SK-N-SH (cell line): ENCODE data around the gene CEP112. TPM values are rescaled to one million over a fixed set of nuclear protein-coding genes. Genes with fewer than 3 reads are reported as not detected.

Experiments used
- CTCF ChIA-PET: fragments of 300-600, 350-600 bp; formaldehyde crosslinking; extraction: SDS; loops from one replicate; lab custom pipeline; 2021; lab: Yijun Ruan, JAX
- POLR2A ChIA-PET: fragments of 350-600 bp; sonication (Branson Sonifier 250); formaldehyde crosslinking; extraction: SDS; loops from one replicate; lab custom pipeline; 2020; ENCODE audit warnings: antibody characterized with exemption, inconsistent platforms; lab: Yijun Ruan, JAX
- DNase-seq: peaks from one replicate; pipeline ENCODE4 v3.0.0; 2012
- H2AFZ ChIP-seq: fragments of 200-600 bp; sonication (generic); 2 replicates; pipeline ENCODE4 v1.8.1; 2016; ENCODE audit warnings: antibody characterized with exemption, mild to moderate bottlenecking, low read depth
- H3F3A ChIP-seq: fragments of 200-600 bp; sonication (generic); replicated peaks from 2 replicates; pipeline ENCODE3; 2016; ENCODE audit warnings: antibody characterized with exemption, mild to moderate bottlenecking; ENCODE audit not compliant: insufficient read depth
- H3K27ac ChIP-seq, 2 experiments: fragments of 200-500 bp in 1 of 2; fragments of 200-600 bp in 1 of 2; sonication (Bioruptor generic) in 1 of 2; sonication (generic), shearing (Covaris generic) in 1 of 2; 2 replicates each; pipeline versions ENCODE4 v1.5.1 to v1.6.1; 2014 to 2016; ENCODE audit warnings: low read depth in 2 of 2, inconsistent platforms in 1 of 2, low read length in 1 of 2, mild to moderate bottlenecking in 1 of 2, mixed read lengths in 1 of 2
- H3K27me3 ChIP-seq: fragments of 200-600 bp; sonication (generic), shearing (Covaris generic); 2 replicates; pipeline ENCODE4 v1.6.1; 2016; ENCODE audit warnings: mixed run types; ENCODE audit not compliant: insufficient read depth
- H3K36me3 ChIP-seq, 2 experiments: fragments of 200-500 bp in 1 of 2; fragments of 200-600 bp in 1 of 2; sonication (Bioruptor generic) in 1 of 2; sonication (generic) in 1 of 2; replicated peaks in 1 of 2; 2 replicates each; pipeline versions ENCODE3 to v1.5.1; 2014 to 2016; ENCODE audit warnings: low read length in 1 of 2, mild to moderate bottlenecking in 1 of 2; ENCODE audit not compliant: insufficient read depth in 2 of 2, control insufficient read depth in 1 of 2
- H3K4me1 ChIP-seq, 2 experiments: fragments of 200-500 bp in 1 of 2; fragments of 200-600 bp in 1 of 2; sonication (Bioruptor generic) in 1 of 2; sonication (generic), shearing (Covaris generic) in 1 of 2; 2 replicates each; pipeline versions ENCODE4 v1.5.1 to v1.6.1; 2014 to 2016; ENCODE audit warnings: low read depth in 1 of 2, low read length in 1 of 2, mixed run types in 1 of 2; ENCODE audit not compliant: insufficient read depth in 2 of 2, control insufficient read depth in 1 of 2
- H3K4me2 ChIP-seq: fragments of 200-600 bp; sonication (generic), shearing (Covaris generic); 2 replicates; pipeline ENCODE4 v1.6.1; 2017; ENCODE audit warnings: mixed run types
- H3K4me3 ChIP-seq, 2 experiments: fragments of 200-500 bp in 1 of 2; fragments of 200-600 bp in 1 of 2; sonication (Bioruptor generic) in 1 of 2; sonication (generic), shearing (Covaris generic) in 1 of 2; 2 replicates each; pipeline versions ENCODE4 v1.5.1 to v1.8.1; 2014 to 2016; ENCODE audit warnings: low read depth in 2 of 2, inconsistent platforms in 1 of 2, low read length in 1 of 2, mild to moderate bottlenecking in 1 of 2, mixed read lengths in 1 of 2, moderate library complexity in 1 of 2
- H3K79me2 ChIP-seq: fragments of 200-600 bp; sonication (generic); 2 replicates; pipeline ENCODE4 v1.8.1; 2017; ENCODE audit warnings: mild to moderate bottlenecking; ENCODE audit not compliant: insufficient read depth
- H3K9ac ChIP-seq: fragments of 200-600 bp; sonication (generic); 2 replicates; pipeline ENCODE4 v1.6.1; 2017; ENCODE audit warnings: mixed run types
- H3K9me2 ChIP-seq: fragments of 200-600 bp; sonication (generic); 2 replicates; pipeline ENCODE4 v1.6.1; 2017; ENCODE audit warnings: mixed run types
- H3K9me3 ChIP-seq: fragments of 200-600 bp; sonication (generic); 2 replicates; pipeline ENCODE4 v1.6.1; 2017; ENCODE audit warnings: mixed run types, mild to moderate bottlenecking, moderate library complexity
- H4K20me1 ChIP-seq: fragments of 200-600 bp; sonication (generic); 2 replicates; pipeline ENCODE4 v1.6.1; 2017; ENCODE audit warnings: mild to moderate bottlenecking, mixed run types; ENCODE audit not compliant: insufficient read depth
- CHD2 ChIP-seq: fragments of 150-350 bp; IDR thresholded peaks from 2 replicates; pipeline ENCODE4 v1.6.1; 2018; ENCODE audit warnings: low read length; ENCODE audit not compliant: partially characterized antibody
- EP300 ChIP-seq, 2 experiments: IDR thresholded peaks; 2 replicates each; pipeline versions ENCODE4 v1.4.0 to v1.6.1; 2012; ENCODE audit warnings: borderline replicate concordance in 1 of 2, low read depth in 1 of 2, low read length in 1 of 2
- EZH2phosphoT487 ChIP-seq: fragments of 200-600 bp; sonication (generic); IDR thresholded peaks from 2 replicates; pipeline ENCODE4 v1.6.1; 2017; ENCODE audit warnings: low read depth, mixed run types, mild to moderate bottlenecking, antibody characterized with exemption, moderate library complexity, borderline replicate concordance
- FOSL2 ChIP-seq: IDR thresholded peaks from 2 replicates; pipeline ENCODE4 v1.4.0; 2012; ENCODE audit warnings: low read depth, mild to moderate bottlenecking, moderate library complexity, borderline replicate concordance
- FOXM1 ChIP-seq: IDR thresholded peaks from 2 replicates; pipeline ENCODE4 v1.4.0; 2012; ENCODE audit warnings: low read depth, mild to moderate bottlenecking
- IRF3 ChIP-seq: fragments of 150-350 bp; IDR thresholded peaks from 2 replicates; pipeline ENCODE4 v1.6.1; 2016; ENCODE audit warnings: mild to moderate bottlenecking, low read depth, low read length
- MXI1 ChIP-seq: IDR thresholded peaks from 2 replicates; pipeline ENCODE4 v1.6.1; 2012; ENCODE audit warnings: mild to moderate bottlenecking, low read depth, low read length, improper control_type of control experiment
- NFIC ChIP-seq: IDR thresholded peaks from 2 replicates; pipeline ENCODE4 v1.4.0; 2012; ENCODE audit warnings: borderline replicate concordance
- NRF1 ChIP-seq: IDR thresholded peaks from 2 replicates; pipeline ENCODE4 v1.6.1; 2012; ENCODE audit warnings: low read depth, mild to moderate bottlenecking, low read length
- RCOR1 ChIP-seq: fragments of 150-350 bp; IDR thresholded peaks from 2 replicates; pipeline ENCODE4 v1.6.1; 2017; ENCODE audit warnings: antibody characterized with exemption, low read length
- RFX5 ChIP-seq: IDR thresholded peaks from 2 replicates; pipeline ENCODE4 v1.6.1; 2012; ENCODE audit warnings: mild to moderate bottlenecking, improper control_type of control experiment, low read length
- RXRA ChIP-seq: IDR thresholded peaks from 2 replicates; pipeline ENCODE4 v1.4.0; 2012; ENCODE audit warnings: low read depth, mild to moderate bottlenecking, borderline replicate concordance
- SIN3A ChIP-seq: IDR thresholded peaks from 2 replicates; pipeline ENCODE4 v1.6.1; 2012; ENCODE audit warnings: low read depth, mild to moderate bottlenecking, low read length, moderate library complexity, borderline replicate concordance
- TAF1 ChIP-seq: IDR thresholded peaks from 2 replicates; pipeline ENCODE4 v1.6.1; 2012; ENCODE audit warnings: low read depth, mild to moderate bottlenecking, low read length, moderate library complexity, borderline replicate concordance
- YY1 ChIP-seq: IDR thresholded peaks from 2 replicates; pipeline ENCODE4 v1.4.0; 2012; ENCODE audit warnings: low read depth, mild to moderate bottlenecking
- WGBS: methylation state at CpG from one replicate; pipeline ENCODE4 v1.1.6; 2017; ENCODE audit warnings: low lambda C conversion rate; 5-methylcytosine and 5-hydroxymethylcytosine counted together
- polyA plus RNA-seq, 3 experiments: library from polyadenylated mRNA; depleted of rRNA; stranded (reverse); fragments of >200 nt; gene quantifications; 2 replicates each; pipeline ENCODE4 v1.2.3, GENCODE V29; 2012
- TF ChIP-seq, protein P1 (sequence below): IDR thresholded peaks from 2 replicates; pipeline ENCODE4; 2012
- TF ChIP-seq, protein P2 (sequence below): fragments of 200-600 bp; sonication (generic); IDR thresholded peaks from 2 replicates; pipeline ENCODE4 v1.6.1; 2017; ENCODE audit warnings: antibody characterized with exemption, mild to moderate bottlenecking, moderate library complexity
- TF ChIP-seq, protein P3 (sequence below): fragments of 150-350 bp; IDR thresholded peaks from 2 replicates; pipeline ENCODE4 v1.6.1; 2017; ENCODE audit warnings: antibody characterized with exemption, low read length, low read depth, borderline replicate concordance
- TF ChIP-seq, protein P4 (sequence below): IDR thresholded peaks from 2 replicates; pipeline ENCODE4 v1.4.0; 2012; ENCODE audit warnings: low read depth, borderline replicate concordance

CEP112 gene
- polyA plus RNA-seq, 1 of the 3 experiments (the other 2 are of a cell fraction) = 7.9 TPM

DNA sequence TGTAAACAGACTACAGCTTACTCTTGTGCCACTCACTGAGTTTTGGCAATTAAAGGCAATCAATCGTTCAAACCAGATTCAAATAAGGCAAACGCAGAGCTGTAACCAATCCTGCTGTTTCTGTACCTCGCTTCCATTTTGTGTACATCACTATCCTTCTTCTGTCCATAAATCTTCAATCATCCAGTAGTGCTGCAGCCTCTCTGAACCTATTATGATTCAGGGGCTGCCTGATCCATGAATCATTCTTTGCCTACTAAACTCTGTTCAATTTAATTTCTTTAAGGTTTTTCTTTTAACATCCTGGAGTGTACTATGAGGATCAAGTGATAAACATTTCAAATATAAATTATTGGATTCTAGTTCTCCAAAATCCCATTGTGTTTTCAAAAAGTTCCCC lies 93.9 kb downstream of the CEP112 start:
- no peaks in the 10 kb centered on the region for H3K9me2 ChIP-seq
- H2AFZ ChIP-seq = no peak overlapping the region
- no peak for DNase-seq
- no peak overlapping the region for H3K9ac ChIP-seq
- TF ChIP-seq, protein P1, sequence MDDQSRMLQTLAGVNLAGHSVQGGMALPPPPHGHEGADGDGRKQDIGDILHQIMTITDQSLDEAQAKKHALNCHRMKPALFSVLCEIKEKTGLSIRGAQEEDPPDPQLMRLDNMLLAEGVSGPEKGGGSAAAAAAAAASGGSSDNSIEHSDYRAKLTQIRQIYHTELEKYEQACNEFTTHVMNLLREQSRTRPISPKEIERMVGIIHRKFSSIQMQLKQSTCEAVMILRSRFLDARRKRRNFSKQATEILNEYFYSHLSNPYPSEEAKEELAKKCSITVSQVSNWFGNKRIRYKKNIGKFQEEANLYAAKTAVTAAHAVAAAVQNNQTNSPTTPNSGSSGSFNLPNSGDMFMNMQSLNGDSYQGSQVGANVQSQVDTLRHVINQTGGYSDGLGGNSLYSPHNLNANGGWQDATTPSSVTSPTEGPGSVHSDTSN = peak; percentile 59; the same call in 1 of the 2 replicates
- TF ChIP-seq FOSL2 (peak; percentile 50; the same call in 1 of the 2 replicates), FOXM1 (no peak)
- H3K4me2 ChIP-seq = no peak overlapping the region
- H3K27ac ChIP-seq = no peak overlapping the region
- no peaks in the 10 kb centered on the region; the same call in 1 of the 2 replicates for H3K9me3 ChIP-seq
- ChIA-PET CTCF (no interaction called here), POLR2A (no interaction called here)
- H3F3A ChIP-seq = no peaks in the 10 kb centered on the region
- no peaks in the 10 kb centered on the region for H3K79me2 ChIP-seq
- no peaks in the 10 kb centered on the region for H3K27me3 ChIP-seq
- peaks cover 0 to 4% of the 10 kb centered on the region in 2 experiments for H3K36me3 ChIP-seq
- H4K20me1 ChIP-seq = no peaks in the 10 kb centered on the region
- H3K4me1 ChIP-seq = no peaks in the 10 kb centered on the region
- 64% methylated on average over 3 of the region's 3 CpGs for WGBS
- H3K4me3 ChIP-seq = no peak overlapping the region

DNA sequence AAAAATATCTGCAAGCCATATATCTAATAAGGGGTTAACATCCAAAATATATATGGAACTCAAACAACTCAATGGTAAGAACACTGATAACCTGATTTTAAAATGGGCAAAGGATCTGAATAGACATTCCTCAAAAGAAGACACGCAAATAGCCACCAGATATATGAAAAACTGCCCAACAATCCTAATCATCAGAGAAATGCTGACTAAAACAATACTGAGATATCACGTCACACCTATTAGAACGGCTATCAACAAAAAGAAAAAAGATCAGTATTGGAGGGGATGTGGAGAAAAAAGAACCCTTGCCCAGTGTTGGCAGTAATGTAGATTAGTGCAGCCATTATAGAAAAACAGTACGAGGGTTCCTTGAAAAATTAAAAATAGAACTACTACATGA lies 97.2 kb downstream of the CEP112 start:
- ChIA-PET POLR2A (no interaction called here), CTCF (interaction anchor here (1.2 kb wide), 1 partner anchor 299 kb away, joined by 3 read pairs; no protein-coding TSS in a partner anchor)
- Histone ChIP-seq H2AFZ (no peak overlapping the region), H3K27me3 (no peaks in the 10 kb centered on the region), H3F3A (no peaks in the 10 kb centered on the region), H3K4me1 (no peaks in the 10 kb centered on the region), H3K9me3 (peaks cover 16% of the 10 kb centered on the region), H3K79me2 (no peaks in the 10 kb centered on the region), H3K9ac (no peak overlapping the region), H3K4me3 (no peak overlapping the region), H3K36me3 (peaks cover 2 to 14% of the 10 kb centered on the region in 2 experiments), H3K4me2 (no peak overlapping the region), H4K20me1 (no peaks in the 10 kb centered on the region), H3K9me2 (no peaks in the 10 kb centered on the region), H3K27ac (no peak overlapping the region)
- 97% methylated on average over 4 of the region's 4 CpGs for WGBS
- DNase-seq = no peak
- TF ChIP-seq IRF3 (no peak), MXI1 (no peak), SIN3A (no peak), RFX5 (no peak), YY1 (no peak), TAF1 (no peak), EP300 (IDR thresholded peaks at IDR 0.05; ENCODE audit: borderline replicate concordance in 1 of 2, low read depth in 1 of 2, low read length in 1 of 2) (no peak), RXRA (no peak), CHD2 (no peak), NFIC (no peak), FOXM1 (no peak), RCOR1 (no peak), EZH2phosphoT487 (no peak), NRF1 (no peak)
- TF ChIP-seq, protein P1 = no peak
- TF ChIP-seq, protein P2, sequence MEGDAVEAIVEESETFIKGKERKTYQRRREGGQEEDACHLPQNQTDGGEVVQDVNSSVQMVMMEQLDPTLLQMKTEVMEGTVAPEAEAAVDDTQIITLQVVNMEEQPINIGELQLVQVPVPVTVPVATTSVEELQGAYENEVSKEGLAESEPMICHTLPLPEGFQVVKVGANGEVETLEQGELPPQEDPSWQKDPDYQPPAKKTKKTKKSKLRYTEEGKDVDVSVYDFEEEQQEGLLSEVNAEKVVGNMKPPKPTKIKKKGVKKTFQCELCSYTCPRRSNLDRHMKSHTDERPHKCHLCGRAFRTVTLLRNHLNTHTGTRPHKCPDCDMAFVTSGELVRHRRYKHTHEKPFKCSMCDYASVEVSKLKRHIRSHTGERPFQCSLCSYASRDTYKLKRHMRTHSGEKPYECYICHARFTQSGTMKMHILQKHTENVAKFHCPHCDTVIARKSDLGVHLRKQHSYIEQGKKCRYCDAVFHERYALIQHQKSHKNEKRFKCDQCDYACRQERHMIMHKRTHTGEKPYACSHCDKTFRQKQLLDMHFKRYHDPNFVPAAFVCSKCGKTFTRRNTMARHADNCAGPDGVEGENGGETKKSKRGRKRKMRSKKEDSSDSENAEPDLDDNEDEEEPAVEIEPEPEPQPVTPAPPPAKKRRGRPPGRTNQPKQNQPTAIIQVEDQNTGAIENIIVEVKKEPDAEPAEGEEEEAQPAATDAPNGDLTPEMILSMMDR = no peak
- TF ChIP-seq, protein P3, sequence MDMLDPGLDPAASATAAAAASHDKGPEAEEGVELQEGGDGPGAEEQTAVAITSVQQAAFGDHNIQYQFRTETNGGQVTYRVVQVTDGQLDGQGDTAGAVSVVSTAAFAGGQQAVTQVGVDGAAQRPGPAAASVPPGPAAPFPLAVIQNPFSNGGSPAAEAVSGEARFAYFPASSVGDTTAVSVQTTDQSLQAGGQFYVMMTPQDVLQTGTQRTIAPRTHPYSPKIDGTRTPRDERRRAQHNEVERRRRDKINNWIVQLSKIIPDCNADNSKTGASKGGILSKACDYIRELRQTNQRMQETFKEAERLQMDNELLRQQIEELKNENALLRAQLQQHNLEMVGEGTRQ = no peak
- TF ChIP-seq, protein P4, sequence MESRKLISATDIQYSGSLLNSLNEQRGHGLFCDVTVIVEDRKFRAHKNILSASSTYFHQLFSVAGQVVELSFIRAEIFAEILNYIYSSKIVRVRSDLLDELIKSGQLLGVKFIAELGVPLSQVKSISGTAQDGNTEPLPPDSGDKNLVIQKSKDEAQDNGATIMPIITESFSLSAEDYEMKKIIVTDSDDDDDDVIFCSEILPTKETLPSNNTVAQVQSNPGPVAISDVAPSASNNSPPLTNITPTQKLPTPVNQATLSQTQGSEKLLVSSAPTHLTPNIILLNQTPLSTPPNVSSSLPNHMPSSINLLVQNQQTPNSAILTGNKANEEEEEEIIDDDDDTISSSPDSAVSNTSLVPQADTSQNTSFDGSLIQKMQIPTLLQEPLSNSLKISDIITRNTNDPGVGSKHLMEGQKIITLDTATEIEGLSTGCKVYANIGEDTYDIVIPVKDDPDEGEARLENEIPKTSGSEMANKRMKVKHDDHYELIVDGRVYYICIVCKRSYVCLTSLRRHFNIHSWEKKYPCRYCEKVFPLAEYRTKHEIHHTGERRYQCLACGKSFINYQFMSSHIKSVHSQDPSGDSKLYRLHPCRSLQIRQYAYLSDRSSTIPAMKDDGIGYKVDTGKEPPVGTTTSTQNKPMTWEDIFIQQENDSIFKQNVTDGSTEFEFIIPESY = no peak
